SK-N-SH (cell line): ENCODE results near the gene SERPIND1. TPM values are rescaled to one million over a fixed set of nuclear protein-coding genes. Genes with fewer than 3 reads are reported as not detected.

Experiments
- CTCF ChIA-PET: fragments of 300-600, 350-600 bp; formaldehyde crosslinking; extraction: SDS; loops from one replicate; lab custom pipeline; 2021; lab: Yijun Ruan, JAX
- POLR2A ChIA-PET: fragments of 350-600 bp; sonication (Branson Sonifier 250); formaldehyde crosslinking; extraction: SDS; loops from one replicate; lab custom pipeline; 2020; ENCODE audit warnings: antibody characterized with exemption, inconsistent platforms; lab: Yijun Ruan, JAX
- DNase-seq: peaks from one replicate; pipeline ENCODE4 v3.0.0; 2012
- H2AFZ ChIP-seq: fragments of 200-600 bp; sonication (generic); 2 replicates; pipeline ENCODE4 v1.8.1; 2016; ENCODE audit warnings: antibody characterized with exemption, mild to moderate bottlenecking, low read depth
- H3F3A ChIP-seq: fragments of 200-600 bp; sonication (generic); replicated peaks from 2 replicates; pipeline ENCODE3; 2016; ENCODE audit warnings: antibody characterized with exemption, mild to moderate bottlenecking; ENCODE audit not compliant: insufficient read depth
- H3K27ac ChIP-seq, 2 experiments: fragments of 200-500 bp in 1 of 2; fragments of 200-600 bp in 1 of 2; sonication (Bioruptor generic) in 1 of 2; sonication (generic), shearing (Covaris generic) in 1 of 2; 2 replicates each; pipeline versions ENCODE4 v1.5.1 to v1.6.1; 2014 to 2016; ENCODE audit warnings: low read depth in 2 of 2, inconsistent platforms in 1 of 2, low read length in 1 of 2, mild to moderate bottlenecking in 1 of 2, mixed read lengths in 1 of 2
- H3K27me3 ChIP-seq: fragments of 200-600 bp; sonication (generic), shearing (Covaris generic); 2 replicates; pipeline ENCODE4 v1.6.1; 2016; ENCODE audit warnings: mixed run types; ENCODE audit not compliant: insufficient read depth
- H3K36me3 ChIP-seq, 2 experiments: fragments of 200-500 bp in 1 of 2; fragments of 200-600 bp in 1 of 2; sonication (Bioruptor generic) in 1 of 2; sonication (generic) in 1 of 2; replicated peaks in 1 of 2; 2 replicates each; pipeline versions ENCODE3 to v1.5.1; 2014 to 2016; ENCODE audit warnings: low read length in 1 of 2, mild to moderate bottlenecking in 1 of 2; ENCODE audit not compliant: insufficient read depth in 2 of 2, control insufficient read depth in 1 of 2
- H3K4me1 ChIP-seq, 2 experiments: fragments of 200-500 bp in 1 of 2; fragments of 200-600 bp in 1 of 2; sonication (Bioruptor generic) in 1 of 2; sonication (generic), shearing (Covaris generic) in 1 of 2; 2 replicates each; pipeline versions ENCODE4 v1.5.1 to v1.6.1; 2014 to 2016; ENCODE audit warnings: low read depth in 1 of 2, low read length in 1 of 2, mixed run types in 1 of 2; ENCODE audit not compliant: insufficient read depth in 2 of 2, control insufficient read depth in 1 of 2
- H3K4me2 ChIP-seq: fragments of 200-600 bp; sonication (generic), shearing (Covaris generic); 2 replicates; pipeline ENCODE4 v1.6.1; 2017; ENCODE audit warnings: mixed run types
- H3K4me3 ChIP-seq, 2 experiments: fragments of 200-500 bp in 1 of 2; fragments of 200-600 bp in 1 of 2; sonication (Bioruptor generic) in 1 of 2; sonication (generic), shearing (Covaris generic) in 1 of 2; 2 replicates each; pipeline versions ENCODE4 v1.5.1 to v1.8.1; 2014 to 2016; ENCODE audit warnings: low read depth in 2 of 2, inconsistent platforms in 1 of 2, low read length in 1 of 2, mild to moderate bottlenecking in 1 of 2, mixed read lengths in 1 of 2, moderate library complexity in 1 of 2
- H3K79me2 ChIP-seq: fragments of 200-600 bp; sonication (generic); 2 replicates; pipeline ENCODE4 v1.8.1; 2017; ENCODE audit warnings: mild to moderate bottlenecking; ENCODE audit not compliant: insufficient read depth
- H3K9ac ChIP-seq: fragments of 200-600 bp; sonication (generic); 2 replicates; pipeline ENCODE4 v1.6.1; 2017; ENCODE audit warnings: mixed run types
- H3K9me2 ChIP-seq: fragments of 200-600 bp; sonication (generic); 2 replicates; pipeline ENCODE4 v1.6.1; 2017; ENCODE audit warnings: mixed run types
- H3K9me3 ChIP-seq: fragments of 200-600 bp; sonication (generic); 2 replicates; pipeline ENCODE4 v1.6.1; 2017; ENCODE audit warnings: mixed run types, mild to moderate bottlenecking, moderate library complexity
- H4K20me1 ChIP-seq: fragments of 200-600 bp; sonication (generic); 2 replicates; pipeline ENCODE4 v1.6.1; 2017; ENCODE audit warnings: mild to moderate bottlenecking, mixed run types; ENCODE audit not compliant: insufficient read depth
- FOSL2 ChIP-seq: IDR thresholded peaks from 2 replicates; pipeline ENCODE4 v1.4.0; 2012; ENCODE audit warnings: low read depth, mild to moderate bottlenecking, moderate library complexity, borderline replicate concordance
- GABPA ChIP-seq: IDR thresholded peaks from 2 replicates; pipeline ENCODE4 v1.4.0; 2012; ENCODE audit warnings: low read depth, mild to moderate bottlenecking
- GATA2 ChIP-seq: sonication (generic); formaldehyde crosslinking; IDR thresholded peaks from 2 replicates; pipeline ENCODE4 v1.5.0; 2020; ENCODE audit warnings: mild to moderate bottlenecking, missing genetic modification reagents
- MEF2A ChIP-seq: IDR thresholded peaks from 2 replicates; pipeline ENCODE4 v1.4.0; 2012; ENCODE audit warnings: low read depth, borderline replicate concordance
- NFIC ChIP-seq: IDR thresholded peaks from 2 replicates; pipeline ENCODE4 v1.4.0; 2012; ENCODE audit warnings: borderline replicate concordance
- PBX3 ChIP-seq: IDR thresholded peaks from 2 replicates; pipeline ENCODE4; 2012
- RAD21 ChIP-seq: IDR thresholded peaks from 2 replicates; pipeline ENCODE4 v1.6.1; 2012; ENCODE audit warnings: mild to moderate bottlenecking, low read length
- RCOR1 ChIP-seq: fragments of 150-350 bp; IDR thresholded peaks from 2 replicates; pipeline ENCODE4 v1.6.1; 2017; ENCODE audit warnings: antibody characterized with exemption, low read length
- RFX5 ChIP-seq: IDR thresholded peaks from 2 replicates; pipeline ENCODE4 v1.6.1; 2012; ENCODE audit warnings: mild to moderate bottlenecking, improper control_type of control experiment, low read length
- SIN3A ChIP-seq: IDR thresholded peaks from 2 replicates; pipeline ENCODE4 v1.6.1; 2012; ENCODE audit warnings: low read depth, mild to moderate bottlenecking, low read length, moderate library complexity, borderline replicate concordance
- TAF1 ChIP-seq: IDR thresholded peaks from 2 replicates; pipeline ENCODE4 v1.6.1; 2012; ENCODE audit warnings: low read depth, mild to moderate bottlenecking, low read length, moderate library complexity, borderline replicate concordance
- TEAD4 ChIP-seq: IDR thresholded peaks from 2 replicates; pipeline ENCODE4 v1.4.0; 2012; ENCODE audit warnings: mild to moderate bottlenecking, borderline replicate concordance; ENCODE audit not compliant: insufficient read depth
- WGBS: methylation state at CpG from one replicate; pipeline ENCODE4 v1.1.6; 2017; ENCODE audit warnings: low lambda C conversion rate; 5-methylcytosine and 5-hydroxymethylcytosine counted together
- polyA plus RNA-seq, 3 experiments: library from polyadenylated mRNA; depleted of rRNA; stranded (reverse); fragments of >200 nt; gene quantifications; 2 replicates each; pipeline ENCODE4 v1.2.3, GENCODE V29; 2012
- TF ChIP-seq, protein P1 (sequence below): fragments of 200-600 bp; sonication (generic); IDR thresholded peaks from 2 replicates; pipeline ENCODE4 v1.6.1; 2017; ENCODE audit warnings: antibody characterized with exemption, mild to moderate bottlenecking, moderate library complexity
- TF ChIP-seq, protein P2 (sequence below): IDR thresholded peaks from 2 replicates; pipeline ENCODE4 v1.4.0; 2012; ENCODE audit warnings: low read depth, borderline replicate concordance

SERPIND1 gene
- polyA plus RNA-seq, 1 of the 3 experiments (the other 2 are of a cell fraction), result not detected

- no peak for TF ChIP-seq MEF2A
- TF ChIP-seq, protein P1, sequence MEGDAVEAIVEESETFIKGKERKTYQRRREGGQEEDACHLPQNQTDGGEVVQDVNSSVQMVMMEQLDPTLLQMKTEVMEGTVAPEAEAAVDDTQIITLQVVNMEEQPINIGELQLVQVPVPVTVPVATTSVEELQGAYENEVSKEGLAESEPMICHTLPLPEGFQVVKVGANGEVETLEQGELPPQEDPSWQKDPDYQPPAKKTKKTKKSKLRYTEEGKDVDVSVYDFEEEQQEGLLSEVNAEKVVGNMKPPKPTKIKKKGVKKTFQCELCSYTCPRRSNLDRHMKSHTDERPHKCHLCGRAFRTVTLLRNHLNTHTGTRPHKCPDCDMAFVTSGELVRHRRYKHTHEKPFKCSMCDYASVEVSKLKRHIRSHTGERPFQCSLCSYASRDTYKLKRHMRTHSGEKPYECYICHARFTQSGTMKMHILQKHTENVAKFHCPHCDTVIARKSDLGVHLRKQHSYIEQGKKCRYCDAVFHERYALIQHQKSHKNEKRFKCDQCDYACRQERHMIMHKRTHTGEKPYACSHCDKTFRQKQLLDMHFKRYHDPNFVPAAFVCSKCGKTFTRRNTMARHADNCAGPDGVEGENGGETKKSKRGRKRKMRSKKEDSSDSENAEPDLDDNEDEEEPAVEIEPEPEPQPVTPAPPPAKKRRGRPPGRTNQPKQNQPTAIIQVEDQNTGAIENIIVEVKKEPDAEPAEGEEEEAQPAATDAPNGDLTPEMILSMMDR, result no peak
- TF ChIP-seq GATA2 (CRISPR knock-in tag), result no peak
- TF ChIP-seq RCOR1, result no peak
- no peak for TF ChIP-seq RAD21
- TF ChIP-seq TAF1, result no peak
- no peak for TF ChIP-seq SIN3A
- TF ChIP-seq NFIC, result no peak
- no peak for TF ChIP-seq RFX5
Measured at GRCh38 chr22:20782596-20783299, 8.8 kb downstream of the SERPIND1 start (continued).

- H3K4me2 ChIP-seq, result no peak overlapping the region
- H3K27me3 ChIP-seq, result no peaks in the 10 kb centered on the region
- no peaks in the 10 kb centered on the region for H3F3A ChIP-seq
- H3K9ac ChIP-seq, result no peak overlapping the region
- no peaks in the 10 kb centered on the region for H3K79me2 ChIP-seq
- no peaks in the 10 kb centered on the region for H3K9me2 ChIP-seq
- H3K9me3 ChIP-seq, result no peaks in the 10 kb centered on the region
- H2AFZ ChIP-seq, result no peak overlapping the region
- TF ChIP-seq FOSL2 (no peak), TEAD4 (no peak), GABPA (no peak), PBX3 (no peak)
- TF ChIP-seq, protein P2, sequence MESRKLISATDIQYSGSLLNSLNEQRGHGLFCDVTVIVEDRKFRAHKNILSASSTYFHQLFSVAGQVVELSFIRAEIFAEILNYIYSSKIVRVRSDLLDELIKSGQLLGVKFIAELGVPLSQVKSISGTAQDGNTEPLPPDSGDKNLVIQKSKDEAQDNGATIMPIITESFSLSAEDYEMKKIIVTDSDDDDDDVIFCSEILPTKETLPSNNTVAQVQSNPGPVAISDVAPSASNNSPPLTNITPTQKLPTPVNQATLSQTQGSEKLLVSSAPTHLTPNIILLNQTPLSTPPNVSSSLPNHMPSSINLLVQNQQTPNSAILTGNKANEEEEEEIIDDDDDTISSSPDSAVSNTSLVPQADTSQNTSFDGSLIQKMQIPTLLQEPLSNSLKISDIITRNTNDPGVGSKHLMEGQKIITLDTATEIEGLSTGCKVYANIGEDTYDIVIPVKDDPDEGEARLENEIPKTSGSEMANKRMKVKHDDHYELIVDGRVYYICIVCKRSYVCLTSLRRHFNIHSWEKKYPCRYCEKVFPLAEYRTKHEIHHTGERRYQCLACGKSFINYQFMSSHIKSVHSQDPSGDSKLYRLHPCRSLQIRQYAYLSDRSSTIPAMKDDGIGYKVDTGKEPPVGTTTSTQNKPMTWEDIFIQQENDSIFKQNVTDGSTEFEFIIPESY, result no peak
- TF ChIP-seq, protein P1, result no peak
- WGBS, result 99% methylated on average over 3 of the region's 3 CpGs
- CTCF ChIA-PET, result interaction anchor here (0.8 to 3.9 kb wide), 18 partner anchors 9 to 365 kb away, joined by 3 to 43 read pairs (median 6); partner anchors contain the start of gene SERPIND1
- no peak overlapping the region for H3K4me3 ChIP-seq
- no peaks in the 10 kb centered on the region for H3K4me1 ChIP-seq
- POLR2A ChIA-PET, result no interaction called here
- H4K20me1 ChIP-seq, result 0 out of 2 replicates have a peak, but pooled peaks cover 5% of the 10 kb centered on the region
- peaks cover 6 to 19% of the 10 kb centered on the region in 2 experiments for H3K36me3 ChIP-seq
- DNase-seq, result no peak
- no peak overlapping the region for H3K27ac ChIP-seq
Measured at GRCh38 chr22:20783300-20783673, 9.4 kb downstream of the SERPIND1 start.
